Gastrocnemius medialis (tissue), 4 donors: ENCODE data around the gene RPS18.
"Not testable (repeated sequence)": the region's sequence is repeated elsewhere in the genome, so short reads cannot be mapped to it uniquely, and the experiment has no call there.

Experiments
- POLR2A ChIP-seq, 2 donors: fragments of 450-650 bp; IDR thresholded peaks; one replicate each; pipeline ENCODE4 v1.6.1; 2017; ENCODE audit warnings: antibody characterized with exemption in 2 of 2, mild to moderate bottlenecking in 2 of 2, moderate library complexity in 2 of 2
- TF ChIP-seq, protein P1 (sequence below), 5 experiments: fragments of 450-650 bp in 3 of 5; fragments of 200-600 bp in 2 of 5; sonication (generic) in 2 of 5; IDR thresholded peaks in 4 of 5; conservative IDR thresholded peaks in 1 of 5; 1 replicate in 4 of 5; 2 replicates in 1 of 5; pipeline ENCODE4 v1.5.1; 2016 to 2019; ENCODE audit warnings: antibody characterized with exemption in 5 of 5, mild to moderate bottlenecking in 3 of 5, moderate library complexity in 3 of 5

DNA sequence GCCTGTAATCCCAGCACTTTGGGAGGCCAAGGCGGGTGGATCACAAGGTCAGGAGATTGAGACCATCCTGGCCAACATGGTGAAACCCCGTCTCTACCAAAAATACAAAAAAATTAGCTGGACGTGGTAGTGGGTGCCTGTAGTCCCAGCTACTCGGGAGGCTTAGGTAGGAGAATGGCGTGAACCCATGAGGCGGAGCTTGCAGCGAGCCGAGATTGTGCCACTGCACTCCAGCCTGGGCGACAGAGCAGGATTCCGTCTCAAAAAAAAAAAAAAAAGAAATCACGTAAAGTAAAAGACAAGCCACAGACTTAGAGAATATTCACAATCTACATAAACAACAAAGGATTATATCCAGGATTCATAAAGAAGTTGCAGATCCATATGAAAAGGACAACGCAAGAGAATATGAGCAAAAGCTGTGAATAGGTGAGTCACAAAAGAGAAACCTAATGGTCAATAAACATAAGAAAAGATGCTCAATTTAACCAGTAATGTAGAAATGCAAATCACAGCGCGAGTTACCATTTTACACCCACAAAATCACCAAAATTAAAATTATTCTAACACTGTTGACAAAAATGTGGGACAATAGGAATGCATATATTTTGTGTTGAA, 45.3 kb upstream of the RPS18 start:
- TF ChIP-seq, protein P1, sequence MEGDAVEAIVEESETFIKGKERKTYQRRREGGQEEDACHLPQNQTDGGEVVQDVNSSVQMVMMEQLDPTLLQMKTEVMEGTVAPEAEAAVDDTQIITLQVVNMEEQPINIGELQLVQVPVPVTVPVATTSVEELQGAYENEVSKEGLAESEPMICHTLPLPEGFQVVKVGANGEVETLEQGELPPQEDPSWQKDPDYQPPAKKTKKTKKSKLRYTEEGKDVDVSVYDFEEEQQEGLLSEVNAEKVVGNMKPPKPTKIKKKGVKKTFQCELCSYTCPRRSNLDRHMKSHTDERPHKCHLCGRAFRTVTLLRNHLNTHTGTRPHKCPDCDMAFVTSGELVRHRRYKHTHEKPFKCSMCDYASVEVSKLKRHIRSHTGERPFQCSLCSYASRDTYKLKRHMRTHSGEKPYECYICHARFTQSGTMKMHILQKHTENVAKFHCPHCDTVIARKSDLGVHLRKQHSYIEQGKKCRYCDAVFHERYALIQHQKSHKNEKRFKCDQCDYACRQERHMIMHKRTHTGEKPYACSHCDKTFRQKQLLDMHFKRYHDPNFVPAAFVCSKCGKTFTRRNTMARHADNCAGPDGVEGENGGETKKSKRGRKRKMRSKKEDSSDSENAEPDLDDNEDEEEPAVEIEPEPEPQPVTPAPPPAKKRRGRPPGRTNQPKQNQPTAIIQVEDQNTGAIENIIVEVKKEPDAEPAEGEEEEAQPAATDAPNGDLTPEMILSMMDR (IDR thresholded peaks at IDR 0.05 in 4 of 5, conservative IDR thresholded peaks at IDR 0.05 in 1 of 5): not testable (repeated sequence)
- TF ChIP-seq POLR2A (IDR thresholded peaks at IDR 0.05): not testable (repeated sequence)
